ENCODE measurements around the gene ADCY2.

ADCY2 gene

DNA sequence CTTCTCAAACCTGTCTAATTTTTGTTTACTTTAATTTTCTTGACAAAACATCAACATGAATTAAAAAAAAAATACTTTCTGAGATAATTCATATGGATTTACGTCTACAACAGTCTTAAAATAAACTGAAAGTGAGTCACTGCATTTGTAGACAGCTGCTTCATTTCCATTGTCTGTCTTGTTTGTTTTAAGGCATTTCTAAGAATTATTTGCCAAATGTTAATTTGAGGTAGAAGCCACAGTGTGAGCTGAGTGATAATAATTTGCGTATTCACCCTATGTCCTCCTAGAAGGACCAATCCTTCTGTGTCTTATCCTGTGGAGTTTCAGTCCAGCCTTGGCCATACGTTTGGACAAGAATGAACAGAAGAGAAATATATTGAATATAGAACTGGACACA, 280.5 kb downstream of the ADCY2 start:
- no peaks in the 10 kb centered on the region for H3K27me3 ChIP-seq (ENCODE audit: insufficient read depth, insufficient read length)
- no peak overlapping the region for H3K4me3 ChIP-seq (ENCODE audit: insufficient read length, low read depth)
- H3K9ac ChIP-seq (ENCODE audit: insufficient read length, low read depth), result no peak overlapping the region
- no peak for DNase-seq (ENCODE audit: low read depth, low spot score)
- no peak for TF ChIP-seq YY1 (IDR thresholded peaks at IDR 0.05; ENCODE audit: insufficient read depth, insufficient read length)
- no peak for TF ChIP-seq SUZ12 (IDR thresholded peaks at IDR 0.05; ENCODE audit: extremely low read depth, insufficient read depth, insufficient read length)
- TF ChIP-seq ZNF274 (IDR thresholded peaks at IDR 0.05; ENCODE audit: low read depth, low read length), result no peak
- no peaks in the 10 kb centered on the region for H3K36me3 ChIP-seq (ENCODE audit: insufficient read depth, insufficient read length, low read length)
- H3K9me3 ChIP-seq (ENCODE audit: insufficient read depth, low read length), result no peaks in the 10 kb centered on the region
- H3K4me1 ChIP-seq (ENCODE audit: insufficient read depth, insufficient read length), result peaks cover 3% of the 10 kb centered on the region

GRCh38 chr5:7678030-7678429, 282.1 kb downstream of the ADCY2 start:
- H3K4me1 ChIP-seq (ENCODE audit: insufficient read depth, insufficient read length), result peaks cover 3% of the 10 kb centered on the region
- H3K27me3 ChIP-seq (ENCODE audit: insufficient read depth, insufficient read length), result no peaks in the 10 kb centered on the region
- H3K9me3 ChIP-seq (ENCODE audit: insufficient read depth, low read length), result no peaks in the 10 kb centered on the region
- TF ChIP-seq SUZ12 (IDR thresholded peaks at IDR 0.05; ENCODE audit: extremely low read depth, insufficient read depth, insufficient read length), result no peak
- no peak for TF ChIP-seq ZNF274 (IDR thresholded peaks at IDR 0.05; ENCODE audit: low read depth, low read length)
- TF ChIP-seq YY1 (IDR thresholded peaks at IDR 0.05; ENCODE audit: insufficient read depth, insufficient read length), result no peak
- H3K36me3 ChIP-seq (ENCODE audit: insufficient read depth, insufficient read length, low read length), result no peaks in the 10 kb centered on the region
- H3K9ac ChIP-seq (ENCODE audit: insufficient read length, low read depth), result no peak overlapping the region
- H3K4me3 ChIP-seq (ENCODE audit: insufficient read length, low read depth), result no peak overlapping the region
- DNase-seq (ENCODE audit: low read depth, low spot score), result no peak

GRCh38 chr5:7679663-7680062, 283.7 kb downstream of the ADCY2 start:
- H3K4me3 ChIP-seq (ENCODE audit: insufficient read length, low read depth), result no peak overlapping the region
- no peaks in the 10 kb centered on the region for H3K36me3 ChIP-seq (ENCODE audit: insufficient read depth, insufficient read length, low read length)
- H3K9me3 ChIP-seq (ENCODE audit: insufficient read depth, low read length), result no peaks in the 10 kb centered on the region
- no peaks in the 10 kb centered on the region for H3K27me3 ChIP-seq (ENCODE audit: insufficient read depth, insufficient read length)
- no peak for DNase-seq (ENCODE audit: low read depth, low spot score)
- TF ChIP-seq YY1 (IDR thresholded peaks at IDR 0.05; ENCODE audit: insufficient read depth, insufficient read length), result no peak
- no peak for TF ChIP-seq SUZ12 (IDR thresholded peaks at IDR 0.05; ENCODE audit: extremely low read depth, insufficient read depth, insufficient read length)
- TF ChIP-seq ZNF274 (IDR thresholded peaks at IDR 0.05; ENCODE audit: low read depth, low read length), result no peak
- H3K4me1 ChIP-seq (ENCODE audit: insufficient read depth, insufficient read length), result no peaks in the 10 kb centered on the region
- no peak overlapping the region for H3K9ac ChIP-seq (ENCODE audit: insufficient read length, low read depth)

DNA sequence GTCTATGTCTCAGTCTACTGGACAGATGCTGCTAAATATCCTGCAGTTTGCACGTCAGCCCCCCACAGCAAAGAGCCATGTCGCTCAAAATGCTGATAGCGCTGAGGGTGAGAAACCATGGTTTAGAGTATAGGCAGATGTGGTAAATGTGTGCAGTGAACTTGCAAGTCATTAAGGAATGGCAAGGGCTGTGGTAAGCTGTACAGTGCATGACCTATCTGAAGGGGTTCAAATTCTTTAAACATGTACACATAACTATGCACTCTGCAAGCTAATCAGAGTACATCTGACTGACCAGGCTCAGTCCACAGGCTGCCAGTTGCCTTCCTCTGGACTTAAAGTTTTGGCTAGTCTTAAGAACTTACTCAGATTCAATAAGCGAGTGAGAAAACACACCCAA, 284.3 kb downstream of the ADCY2 start:
- no peak overlapping the region for H3K4me3 ChIP-seq (ENCODE audit: insufficient read length, low read depth)
- H3K4me1 ChIP-seq (ENCODE audit: insufficient read depth, insufficient read length), result no peaks in the 10 kb centered on the region
- no peak overlapping the region for H3K9ac ChIP-seq (ENCODE audit: insufficient read length, low read depth)
- no peaks in the 10 kb centered on the region for H3K36me3 ChIP-seq (ENCODE audit: insufficient read depth, insufficient read length, low read length)
- TF ChIP-seq ZNF274 (IDR thresholded peaks at IDR 0.05; ENCODE audit: low read depth, low read length) (no peak), SUZ12 (IDR thresholded peaks at IDR 0.05; ENCODE audit: extremely low read depth, insufficient read depth, insufficient read length) (no peak), YY1 (IDR thresholded peaks at IDR 0.05; ENCODE audit: insufficient read depth, insufficient read length) (no peak)
- no peaks in the 10 kb centered on the region for H3K27me3 ChIP-seq (ENCODE audit: insufficient read depth, insufficient read length)
- no peaks in the 10 kb centered on the region for H3K9me3 ChIP-seq (ENCODE audit: insufficient read depth, low read length)
- no peak for DNase-seq (ENCODE audit: low read depth, low spot score)

- no peak for DNase-seq (ENCODE audit: low read depth, low spot score)
- Histone ChIP-seq H3K4me1 (ENCODE audit: insufficient read depth, insufficient read length) (no peaks in the 10 kb centered on the region), H3K4me3 (ENCODE audit: insufficient read length, low read depth) (no peak overlapping the region), H3K9ac (ENCODE audit: insufficient read length, low read depth) (no peak overlapping the region), H3K9me3 (ENCODE audit: insufficient read depth, low read length) (no peaks in the 10 kb centered on the region), H3K36me3 (ENCODE audit: insufficient read depth, insufficient read length, low read length) (no peaks in the 10 kb centered on the region), H3K27me3 (ENCODE audit: insufficient read depth, insufficient read length) (no peaks in the 10 kb centered on the region)
- TF ChIP-seq YY1 (IDR thresholded peaks at IDR 0.05; ENCODE audit: insufficient read depth, insufficient read length), result no peak
These were observed 286.4 kb downstream of the ADCY2 start for GRCh38 chr5:7682379-7682778.

GRCh38 chr5:7683753-7684152, 287.8 kb downstream of the ADCY2 start:
- Histone ChIP-seq H3K27me3 (ENCODE audit: insufficient read depth, insufficient read length) (no peaks in the 10 kb centered on the region), H3K9ac (ENCODE audit: insufficient read length, low read depth) (no peak overlapping the region), H3K4me1 (ENCODE audit: insufficient read depth, insufficient read length) (no peaks in the 10 kb centered on the region), H3K36me3 (ENCODE audit: insufficient read depth, insufficient read length, low read length) (no peaks in the 10 kb centered on the region), H3K4me3 (ENCODE audit: insufficient read length, low read depth) (no peak overlapping the region), H3K9me3 (ENCODE audit: insufficient read depth, low read length) (no peaks in the 10 kb centered on the region)
- no peak for DNase-seq (ENCODE audit: low read depth, low spot score)
- TF ChIP-seq YY1 (IDR thresholded peaks at IDR 0.05; ENCODE audit: insufficient read depth, insufficient read length) (no peak), SUZ12 (IDR thresholded peaks at IDR 0.05; ENCODE audit: extremely low read depth, insufficient read depth, insufficient read length) (no peak), ZNF274 (IDR thresholded peaks at IDR 0.05; ENCODE audit: low read depth, low read length) (no peak)

DNA sequence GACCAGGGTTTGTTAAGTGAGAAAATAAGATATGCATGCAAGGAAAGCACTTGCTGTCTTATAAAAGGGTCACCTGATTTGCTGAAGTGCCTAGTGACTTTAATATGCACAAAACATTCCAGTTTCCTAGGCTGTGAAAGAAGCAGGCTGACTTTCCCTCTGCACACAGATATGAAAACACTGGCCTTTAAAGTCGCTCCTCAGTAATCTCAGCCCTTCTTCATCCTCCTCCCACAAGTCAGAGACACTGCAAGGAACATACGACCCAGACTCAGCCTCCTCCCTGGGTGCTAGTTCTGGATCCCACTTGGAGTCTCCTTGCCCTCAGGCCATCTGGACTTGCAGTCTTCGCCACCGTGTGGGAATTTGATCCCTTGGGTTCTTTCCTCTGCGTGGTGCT, 288.9 kb downstream of the ADCY2 start:
- Histone ChIP-seq H3K4me3 (ENCODE audit: insufficient read length, low read depth) (no peak overlapping the region), H3K4me1 (ENCODE audit: insufficient read depth, insufficient read length) (no peaks in the 10 kb centered on the region), H3K36me3 (ENCODE audit: insufficient read depth, insufficient read length, low read length) (no peaks in the 10 kb centered on the region), H3K9me3 (ENCODE audit: insufficient read depth, low read length) (no peaks in the 10 kb centered on the region), H3K9ac (ENCODE audit: insufficient read length, low read depth) (no peak overlapping the region), H3K27me3 (ENCODE audit: insufficient read depth, insufficient read length) (no peaks in the 10 kb centered on the region)
- no peak for TF ChIP-seq YY1 (IDR thresholded peaks at IDR 0.05; ENCODE audit: insufficient read depth, insufficient read length)
- TF ChIP-seq ZNF274 (IDR thresholded peaks at IDR 0.05; ENCODE audit: low read depth, low read length), result no peak
- no peak for TF ChIP-seq SUZ12 (IDR thresholded peaks at IDR 0.05; ENCODE audit: extremely low read depth, insufficient read depth, insufficient read length)
- no peak for DNase-seq (ENCODE audit: low read depth, low spot score)

DNA sequence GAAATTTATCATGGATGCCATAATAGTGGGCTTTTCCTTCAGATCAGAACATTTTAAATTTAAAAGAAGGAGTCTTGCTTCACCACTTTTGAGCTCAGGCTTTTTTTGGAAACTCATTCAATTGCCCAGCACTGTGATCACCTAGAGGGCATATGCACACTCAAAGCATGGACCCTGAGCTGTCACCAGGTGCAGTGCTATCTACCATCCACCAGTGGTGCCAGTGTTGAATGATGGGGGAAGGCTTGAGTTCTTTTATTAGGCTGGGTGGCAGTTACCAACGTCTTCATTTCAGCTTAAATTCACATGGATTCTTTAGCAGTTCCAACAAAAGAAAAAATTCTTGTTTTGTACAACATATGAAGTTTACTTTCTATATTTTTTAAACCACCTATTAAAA, 290.9 kb downstream of the ADCY2 start:
- Histone ChIP-seq H3K36me3 (ENCODE audit: insufficient read depth, insufficient read length, low read length) (no peaks in the 10 kb centered on the region), H3K27me3 (ENCODE audit: insufficient read depth, insufficient read length) (no peaks in the 10 kb centered on the region), H3K9ac (ENCODE audit: insufficient read length, low read depth) (no peak overlapping the region), H3K9me3 (ENCODE audit: insufficient read depth, low read length) (no peaks in the 10 kb centered on the region), H3K4me3 (ENCODE audit: insufficient read length, low read depth) (no peak overlapping the region), H3K4me1 (ENCODE audit: insufficient read depth, insufficient read length) (no peaks in the 10 kb centered on the region)
- DNase-seq (ENCODE audit: low read depth, low spot score), result no peak
- no peak for TF ChIP-seq YY1 (IDR thresholded peaks at IDR 0.05; ENCODE audit: insufficient read depth, insufficient read length)
- no peak for TF ChIP-seq ZNF274 (IDR thresholded peaks at IDR 0.05; ENCODE audit: low read depth, low read length)
- no peak for TF ChIP-seq SUZ12 (IDR thresholded peaks at IDR 0.05; ENCODE audit: extremely low read depth, insufficient read depth, insufficient read length)
